CD4-positive, alpha-beta T cell treated with Interleukin-2 at 100 ng/mL for 4 hours (primary cell): ENCODE measurements around the gene KCNIP4.
"Not testable (repeated sequence)": the region's sequence is repeated elsewhere in the genome, so short reads cannot be mapped to it uniquely, and the experiment has no call there.

Experiments used
- DNase-seq: peaks from one replicate; pipeline ENCODE4 v3.0.0-alpha.2; 2020; ENCODE audit warnings: low spot score

Gene KCNIP4

GRCh38 chr4:21366312-21366711 is 582.3 kb downstream of the KCNIP4 start:
- no peak for DNase-seq

GRCh38 chr4:21363701-21364100 is 584.9 kb downstream of the KCNIP4 start:
- no peak for DNase-seq

- not testable (repeated sequence) for DNase-seq
Measured at GRCh38 chr4:21352354-21352753, 596.2 kb downstream of the KCNIP4 start.

GRCh38 chr4:21347142-21347541 is 601.4 kb downstream of the KCNIP4 start:
- no peak for DNase-seq

- no peak for DNase-seq
Measured at GRCh38 chr4:21327976-21328700, 620.4 kb downstream of the KCNIP4 start.

- no peak for DNase-seq
Measured at GRCh38 chr4:21320034-21320433, 628.5 kb downstream of the KCNIP4 start.

GRCh38 chr4:21307709-21308108 is 640.9 kb downstream of the KCNIP4 start:
- no peak for DNase-seq

GRCh38 chr4:21304540-21304887 is 644.1 kb downstream of the KCNIP4 start:
- no peak for DNase-seq

- DNase-seq: no peak
Measured at GRCh38 chr4:21290562-21290961, 658.0 kb downstream of the KCNIP4 start.

GRCh38 chr4:21276046-21276445 is 672.5 kb downstream of the KCNIP4 start:
- no peak for DNase-seq

- DNase-seq: no peak
Measured at GRCh38 chr4:21271439-21272052, 677.0 kb downstream of the KCNIP4 start.

GRCh38 chr4:21248331-21248730 is 700.2 kb downstream of the KCNIP4 start:
- DNase-seq: no peak

- DNase-seq: no peak
Measured at GRCh38 chr4:21242163-21242562, 706.4 kb downstream of the KCNIP4 start.

GRCh38 chr4:21226637-21227538 is 721.7 kb downstream of the KCNIP4 start:
- no peak for DNase-seq

- DNase-seq: no peak
Measured at GRCh38 chr4:21211846-21212245, 736.7 kb downstream of the KCNIP4 start.

GRCh38 chr4:21209860-21210259 is 738.7 kb downstream of the KCNIP4 start:
- DNase-seq: no peak

- DNase-seq: no peak
Measured at GRCh38 chr4:21205821-21206531, 742.6 kb downstream of the KCNIP4 start.

GRCh38 chr4:21203416-21203815 is 745.2 kb downstream of the KCNIP4 start:
- DNase-seq: no peak

- no peak for DNase-seq
Measured at GRCh38 chr4:21202959-21203358, 745.6 kb downstream of the KCNIP4 start.

GRCh38 chr4:21198683-21199082 is 749.9 kb downstream of the KCNIP4 start:
- no peak for DNase-seq

GRCh38 chr4:21195682-21196081 is 752.9 kb downstream of the KCNIP4 start:
- no peak for DNase-seq

- no peak for DNase-seq
Measured at GRCh38 chr4:21192367-21192766, 756.2 kb downstream of the KCNIP4 start.
